ENCODE results near the gene ANKRD40CL.

Gene ANKRD40CL

GRCh38 chr17:50712641-50713040, 54.7 kb downstream of the ANKRD40CL start:
- no peak for DNase-seq (ENCODE audit: low spot score)
